ENCODE results near the gene TMEM178B.
"Not testable (repeated sequence)": the region's sequence is repeated elsewhere in the genome, so short reads cannot be mapped to it uniquely, and the experiment has no call there.

Gene TMEM178B

GRCh38 chr7:141144921-141145629 lies 71.2 kb downstream of the TMEM178B start:
- DNase-seq: no peak

- no peak for DNase-seq
Measured at GRCh38 chr7:141145630-141145982, 71.7 kb downstream of the TMEM178B start.

GRCh38 chr7:141147482-141147881 lies 73.6 kb downstream of the TMEM178B start:
- DNase-seq: no peak

- peak in 1 of 2 donors; percentile 6 for DNase-seq
Measured at GRCh38 chr7:141150465-141150864, 76.6 kb downstream of the TMEM178B start.

- DNase-seq: no peak
Measured at GRCh38 chr7:141151746-141152145, 77.9 kb downstream of the TMEM178B start.

- no peak for DNase-seq
Measured at GRCh38 chr7:141153231-141153630, 79.4 kb downstream of the TMEM178B start.

- DNase-seq: no peak
Measured at GRCh38 chr7:141154131-141154732, 80.4 kb downstream of the TMEM178B start.

GRCh38 chr7:141156407-141156806 lies 82.5 kb downstream of the TMEM178B start:
- DNase-seq: no peak

- DNase-seq: no peak
Measured at GRCh38 chr7:141157138-141157765, 83.4 kb downstream of the TMEM178B start.

- DNase-seq: no peak
Measured at GRCh38 chr7:141158561-141158960, 84.7 kb downstream of the TMEM178B start.

- DNase-seq: no peak
Measured at GRCh38 chr7:141160246-141160860, 86.5 kb downstream of the TMEM178B start.

GRCh38 chr7:141161550-141162535 lies 88.0 kb downstream of the TMEM178B start:
- no peak for DNase-seq

GRCh38 chr7:141165521-141165920 lies 91.7 kb downstream of the TMEM178B start:
- no peak for DNase-seq

GRCh38 chr7:141166926-141167325 lies 93.1 kb downstream of the TMEM178B start:
- no peak for DNase-seq

GRCh38 chr7:141167381-141167964 lies 93.6 kb downstream of the TMEM178B start:
- DNase-seq: no peak

- not testable (repeated sequence) for DNase-seq
Measured at GRCh38 chr7:141169157-141169556, 95.3 kb downstream of the TMEM178B start.

- not testable (repeated sequence) for DNase-seq
Measured at GRCh38 chr7:141175728-141176127, 101.9 kb downstream of the TMEM178B start.

- not testable (repeated sequence) for DNase-seq
Measured at GRCh38 chr7:141177120-141177519, 103.3 kb downstream of the TMEM178B start.

- DNase-seq: no peak
Measured at GRCh38 chr7:141178486-141179135, 104.7 kb downstream of the TMEM178B start.

GRCh38 chr7:141181812-141182211 lies 107.9 kb downstream of the TMEM178B start:
- no peak for DNase-seq

GRCh38 chr7:141184532-141185190 lies 110.8 kb downstream of the TMEM178B start:
- DNase-seq: no peak

Measured in hippocampal formation (tissue), 2 donors.